ENCODE data around the gene GNA12.
"Not testable (repeated sequence)": the region's sequence is repeated elsewhere in the genome, so short reads cannot be mapped to it uniquely, and the experiment has no call there.

The GNA12 gene

DNA sequence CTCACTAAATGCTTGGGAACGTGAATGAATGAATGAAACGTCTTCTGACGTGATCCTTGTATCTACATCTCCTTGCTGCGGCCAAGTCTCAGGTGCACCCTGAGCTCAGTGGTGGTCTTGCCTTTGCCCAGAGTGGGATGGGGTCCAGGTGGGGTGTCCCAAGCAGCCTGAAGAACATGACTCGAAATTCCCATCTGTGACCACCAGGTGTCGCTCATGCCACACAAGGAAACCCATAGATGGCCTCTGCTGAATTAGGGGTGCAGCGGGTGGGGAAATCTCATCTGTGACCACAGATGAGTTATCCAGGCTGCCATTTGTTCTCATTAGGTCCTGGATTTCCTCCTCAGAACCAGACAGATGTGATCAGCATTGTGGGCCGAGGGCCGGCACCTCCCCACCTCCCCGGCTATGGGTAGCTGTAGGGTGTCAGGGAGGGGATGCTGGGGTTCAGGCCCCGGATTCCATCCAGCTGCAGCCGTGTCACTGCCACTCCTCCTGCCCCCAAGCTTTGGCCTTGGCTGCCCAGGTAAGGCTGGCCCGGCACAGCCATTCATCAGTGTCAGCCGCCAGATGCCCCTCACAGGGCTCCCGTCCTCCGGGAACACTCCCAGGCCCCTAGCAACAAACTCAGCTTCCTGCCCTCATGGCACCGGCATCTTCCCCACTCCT is 21.0 kb upstream of the GNA12 start:
- DNase-seq (ENCODE audit: low read depth): peak; percentile 64

DNA sequence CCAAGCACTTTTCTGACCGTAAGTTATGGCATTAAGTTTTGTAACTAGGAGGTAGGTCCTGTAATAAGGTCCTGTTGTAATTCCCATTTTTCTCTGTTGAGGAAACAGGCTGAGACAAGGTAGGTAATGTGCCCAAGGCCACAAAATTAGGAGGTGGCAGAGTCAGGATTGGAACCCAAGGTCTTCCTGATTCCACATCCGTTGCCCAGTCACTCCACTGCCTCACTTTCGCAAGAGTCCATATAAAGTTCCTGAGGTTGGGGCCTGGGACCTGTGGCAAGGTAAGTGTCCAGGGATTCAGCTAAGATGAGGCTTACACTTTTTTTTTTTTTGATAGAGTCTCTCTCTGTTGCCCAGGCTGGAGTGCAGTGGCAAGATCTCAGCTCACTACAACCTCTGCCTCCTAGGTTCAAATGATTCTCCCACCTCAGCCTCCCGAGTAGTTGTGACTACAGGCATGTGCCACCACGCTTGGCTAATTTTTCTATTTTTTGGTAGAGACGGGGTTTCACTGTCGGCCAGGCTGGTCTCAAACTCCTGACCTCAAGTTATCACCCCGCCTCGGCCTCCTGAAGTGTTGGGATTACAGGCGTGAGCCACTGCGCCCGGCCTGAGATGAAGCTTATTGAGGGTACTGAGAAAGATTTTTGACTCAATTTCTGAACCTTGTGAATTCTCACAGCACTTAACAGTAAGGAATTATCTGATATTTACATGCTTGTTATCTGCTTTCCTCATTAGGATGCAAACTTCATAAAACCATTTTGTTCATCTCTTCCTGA is 20.3 kb upstream of the GNA12 start:
- DNase-seq (ENCODE audit: low read depth): peak; percentile 40

DNA sequence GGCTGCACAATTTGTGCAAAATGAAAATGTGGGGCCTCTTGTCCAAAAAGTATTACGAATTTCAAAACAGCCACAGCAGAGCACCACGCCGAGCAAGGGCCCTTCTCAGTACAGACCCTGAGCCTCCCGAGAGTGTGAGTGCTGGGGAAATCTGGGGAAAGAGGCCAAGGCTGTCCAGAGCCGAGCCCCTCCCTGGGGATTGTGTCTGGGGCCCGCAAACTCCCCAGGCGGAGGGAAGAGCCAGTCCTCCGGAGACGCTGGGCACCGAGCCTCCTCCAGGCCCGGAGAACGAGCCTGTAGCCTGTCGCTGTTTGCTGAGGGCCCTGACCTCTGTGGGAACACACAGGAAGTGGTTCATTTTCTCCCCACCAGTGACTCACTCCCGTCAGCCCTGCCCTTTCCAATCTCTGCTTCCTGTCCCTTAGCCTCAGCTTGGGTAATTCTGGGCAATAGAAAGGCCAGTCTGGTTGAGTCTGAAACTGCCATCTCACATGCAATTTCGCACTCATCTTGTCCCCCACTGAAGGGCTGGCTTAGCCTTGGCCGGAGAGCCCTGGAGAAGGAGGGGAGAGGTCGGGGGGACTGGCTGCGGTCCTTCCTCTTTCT is 19.5 kb upstream of the GNA12 start:
- peak; percentile 97 for DNase-seq (ENCODE audit: low read depth)

DNA sequence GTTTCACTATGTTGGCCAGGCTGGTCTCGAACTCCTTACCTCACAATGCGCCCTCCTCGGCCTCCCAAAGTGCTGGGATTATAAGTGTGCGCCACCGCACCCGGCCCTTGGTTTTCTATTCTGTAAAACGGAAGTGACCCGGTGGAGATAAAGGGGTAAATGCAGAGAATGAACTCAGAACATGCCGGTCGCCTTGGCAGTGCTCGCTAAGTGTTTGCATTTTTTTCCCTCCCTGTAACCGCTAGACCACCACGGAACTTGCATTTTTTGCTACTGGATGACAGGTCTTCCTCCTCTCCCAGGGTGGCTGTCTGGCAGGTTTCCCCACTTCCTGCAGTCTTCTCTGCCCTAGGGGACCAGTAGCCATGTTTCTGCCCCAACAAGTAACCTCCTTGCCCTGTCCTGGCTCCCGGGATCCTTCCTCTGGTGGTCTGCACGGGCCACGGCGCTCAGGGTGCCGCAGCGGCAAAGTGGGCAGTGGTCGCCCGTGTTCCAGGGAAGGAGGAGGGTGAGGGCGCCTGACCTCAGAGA is 18.8 kb upstream of the GNA12 start:
- peak; percentile 47 for DNase-seq (ENCODE audit: low read depth)

DNA sequence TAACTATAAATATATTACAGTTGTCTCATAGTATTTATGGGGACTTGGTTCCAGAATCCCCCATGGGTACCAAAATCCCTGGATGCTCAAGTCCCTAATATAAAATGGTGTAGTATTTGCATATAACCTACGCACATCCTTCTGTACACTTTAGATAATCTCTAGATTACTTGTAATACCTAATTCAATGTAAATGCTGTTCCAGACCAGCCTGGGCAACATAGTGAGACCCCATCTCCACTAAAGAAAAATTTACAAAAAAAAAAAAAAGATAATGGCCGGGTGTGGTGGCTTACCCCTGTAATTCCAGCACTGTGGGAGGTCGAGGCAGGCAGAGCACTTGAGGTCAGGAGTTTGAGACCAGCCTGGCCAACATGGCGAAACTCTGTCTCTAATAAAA is 17.4 kb upstream of the GNA12 start:
- DNase-seq (ENCODE audit: low read depth): no peak

DNA sequence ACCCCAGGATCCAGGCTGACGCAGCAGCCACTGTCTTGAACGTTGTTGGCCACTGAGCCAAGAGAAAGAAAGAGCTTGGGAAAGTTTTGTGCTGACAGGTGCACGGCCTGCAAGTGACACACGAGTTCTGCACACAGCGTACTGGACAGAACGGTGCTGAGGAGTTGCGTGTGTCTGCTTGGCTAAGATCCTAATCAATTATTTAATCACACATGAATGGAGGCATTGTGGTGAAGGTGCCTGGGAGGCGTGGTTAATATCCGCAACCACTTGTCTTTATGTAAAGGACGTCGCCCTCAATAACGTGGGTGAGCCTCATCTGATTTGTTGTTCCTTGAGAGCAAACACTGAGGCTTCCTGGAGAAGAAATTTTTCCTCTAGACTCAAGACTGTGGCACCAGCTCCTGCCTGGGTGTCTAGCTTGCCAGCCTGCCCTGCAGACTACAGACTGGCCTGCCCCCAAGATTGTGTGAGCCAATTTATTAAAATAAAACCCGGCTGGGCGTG is 16.6 kb upstream of the GNA12 start:
- DNase-seq (ENCODE audit: low read depth): no peak

DNA sequence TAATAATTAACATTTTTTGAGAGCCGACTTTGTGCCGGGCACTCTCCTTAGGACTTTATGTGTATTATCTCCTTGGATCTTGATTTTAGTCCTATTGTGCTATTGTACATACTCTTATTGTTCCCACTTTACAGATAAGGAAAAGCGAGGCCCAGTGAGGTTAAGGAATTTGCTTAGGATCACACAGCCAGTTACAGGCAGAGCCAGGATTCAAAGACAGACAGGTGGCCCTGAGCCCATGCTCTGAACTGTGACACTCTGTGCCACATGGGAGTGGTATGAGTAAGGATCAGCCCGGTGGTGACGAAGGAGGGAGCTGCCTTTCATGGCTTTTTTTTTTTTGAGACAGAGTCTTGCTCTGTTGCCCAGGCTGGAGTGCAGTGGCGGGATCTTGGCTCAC is 15.8 kb upstream of the GNA12 start:
- DNase-seq (ENCODE audit: low read depth): no peak

DNA sequence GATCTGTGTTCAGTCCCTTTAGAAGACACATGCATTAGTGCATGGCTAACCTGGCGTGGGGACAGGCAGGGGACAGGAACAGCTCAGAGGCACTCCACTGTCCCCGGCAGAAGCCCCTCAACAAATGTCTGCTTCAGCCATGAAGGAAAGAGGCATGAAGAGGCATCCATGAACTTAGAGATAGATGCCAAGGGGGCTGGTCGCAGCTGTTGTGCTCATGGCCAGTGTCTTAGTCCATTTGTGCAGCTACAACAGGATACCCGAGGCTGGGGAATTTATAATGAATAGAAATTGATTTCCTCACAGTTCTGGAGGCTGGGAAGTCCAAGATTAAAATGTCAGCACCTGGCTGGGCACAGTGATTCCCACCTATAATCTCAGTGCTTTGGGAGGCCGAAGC is 14.5 kb upstream of the GNA12 start:
- DNase-seq (ENCODE audit: low read depth): no peak

DNA sequence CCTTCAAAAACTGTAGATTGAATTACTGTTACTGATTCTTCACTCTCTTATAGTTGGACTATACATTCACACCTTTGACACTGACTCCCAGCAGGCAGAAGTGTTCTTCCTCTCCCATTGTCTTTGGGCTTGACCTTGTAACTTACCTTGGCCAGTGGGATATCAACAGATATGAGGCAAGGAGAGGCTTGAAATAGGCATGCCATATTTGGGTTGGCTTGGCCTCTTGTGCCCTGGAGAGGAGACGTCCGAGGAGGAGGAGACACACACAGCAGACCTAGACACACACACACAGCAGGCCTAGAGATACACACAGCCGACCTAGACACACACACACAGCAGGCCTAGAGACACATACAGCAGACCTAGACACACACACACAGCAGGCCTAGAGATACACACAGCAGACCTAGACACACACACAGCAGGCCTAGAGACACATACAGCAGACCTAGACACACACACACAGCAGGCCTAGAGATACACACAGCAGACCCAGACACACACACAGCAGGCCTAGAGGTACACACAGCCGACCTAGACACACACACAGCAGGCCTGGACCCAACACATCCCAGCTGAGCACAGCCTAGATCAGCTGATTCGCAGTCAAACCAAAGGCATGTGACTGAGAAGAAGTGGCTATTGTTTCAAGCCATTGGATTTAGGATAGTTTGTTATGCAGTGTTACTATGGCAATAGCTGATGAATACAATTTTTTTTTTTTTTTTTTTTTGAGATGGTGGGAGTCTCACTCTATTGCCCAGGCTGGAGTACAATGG is 12.5 kb upstream of the GNA12 start:
- no peak for DNase-seq (ENCODE audit: low read depth)

DNA sequence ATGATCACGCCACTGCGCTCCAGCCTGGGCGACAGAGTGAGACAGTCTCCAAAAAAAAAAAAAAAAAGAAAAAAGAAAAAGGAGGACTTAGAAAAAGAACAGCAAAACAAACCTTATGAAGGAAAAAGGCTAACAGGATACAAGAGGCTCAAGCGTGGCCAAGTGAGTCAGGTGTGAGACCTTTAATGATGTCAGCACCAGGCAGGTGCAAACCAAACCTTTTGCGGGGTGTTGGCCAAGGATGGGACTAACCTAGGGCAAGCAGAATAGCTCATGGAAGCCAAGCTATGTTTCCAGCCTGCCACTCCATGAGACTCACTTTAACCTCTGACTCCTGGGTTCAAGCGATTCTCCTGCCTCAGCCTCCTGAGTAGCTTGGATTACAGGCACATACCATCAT is 11.3 kb upstream of the GNA12 start:
- no peak for DNase-seq (ENCODE audit: low read depth)

DNA sequence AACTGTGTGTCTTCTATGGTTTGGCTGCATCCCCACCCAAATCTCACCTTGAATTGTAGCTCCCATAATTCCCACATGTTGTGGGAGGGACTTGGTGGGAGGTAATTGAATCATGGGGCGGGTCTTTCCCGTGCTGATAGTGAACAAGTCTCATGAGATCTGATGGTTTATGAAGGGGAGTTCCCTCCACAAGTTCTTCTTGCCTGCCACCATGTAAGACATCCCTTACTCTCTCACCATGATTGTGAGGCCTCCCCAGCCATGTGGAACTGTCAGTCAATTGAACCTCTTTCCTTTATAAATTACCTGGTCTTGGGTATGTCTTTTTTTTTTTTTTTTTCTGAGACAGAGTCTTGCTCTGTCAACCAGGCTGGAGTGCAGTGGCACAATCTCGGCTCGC is 9.4 kb upstream of the GNA12 start:
- not testable (repeated sequence) for DNase-seq (ENCODE audit: low read depth)

DNA sequence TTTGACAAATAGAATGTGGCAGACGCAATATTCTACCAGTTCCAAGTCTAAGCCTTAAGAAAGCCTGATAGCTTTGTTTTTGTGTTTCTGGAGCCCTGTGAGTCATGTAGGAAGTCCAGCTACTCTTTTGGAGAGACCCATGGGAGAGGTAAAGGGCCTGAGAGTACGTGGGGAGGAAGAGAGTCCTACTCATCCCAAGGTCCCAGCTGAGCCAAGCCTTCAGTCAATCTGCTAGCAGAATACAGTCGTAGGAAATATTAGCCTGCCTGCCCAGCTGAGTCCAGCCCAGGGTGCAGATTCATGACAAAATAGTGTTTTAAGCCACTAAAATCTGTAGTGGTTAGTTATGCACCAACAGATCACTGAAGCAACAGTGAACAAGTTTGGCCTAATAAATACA is 9.0 kb upstream of the GNA12 start:
- DNase-seq (ENCODE audit: low read depth): no peak

DNA sequence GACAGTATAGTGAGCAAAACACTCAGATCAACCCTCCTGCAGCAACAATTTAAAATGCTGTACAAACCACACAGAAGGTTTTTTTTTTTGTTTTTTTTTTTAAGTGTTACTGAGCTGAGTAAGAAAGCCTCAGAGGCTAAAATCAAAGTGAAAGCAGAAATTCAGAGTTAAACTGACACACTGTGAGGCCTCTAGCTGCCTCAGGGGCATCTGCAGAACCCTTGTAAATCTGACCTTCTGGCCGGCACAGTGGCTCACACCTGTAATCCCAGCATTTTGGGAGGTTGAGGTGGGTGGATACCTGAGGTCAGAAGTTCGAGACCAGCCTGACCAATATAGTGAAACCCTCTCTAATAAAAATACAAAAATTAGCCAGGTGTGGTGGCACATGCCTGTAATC is 7.4 kb upstream of the GNA12 start:
- no peak for DNase-seq (ENCODE audit: low read depth)

DNA sequence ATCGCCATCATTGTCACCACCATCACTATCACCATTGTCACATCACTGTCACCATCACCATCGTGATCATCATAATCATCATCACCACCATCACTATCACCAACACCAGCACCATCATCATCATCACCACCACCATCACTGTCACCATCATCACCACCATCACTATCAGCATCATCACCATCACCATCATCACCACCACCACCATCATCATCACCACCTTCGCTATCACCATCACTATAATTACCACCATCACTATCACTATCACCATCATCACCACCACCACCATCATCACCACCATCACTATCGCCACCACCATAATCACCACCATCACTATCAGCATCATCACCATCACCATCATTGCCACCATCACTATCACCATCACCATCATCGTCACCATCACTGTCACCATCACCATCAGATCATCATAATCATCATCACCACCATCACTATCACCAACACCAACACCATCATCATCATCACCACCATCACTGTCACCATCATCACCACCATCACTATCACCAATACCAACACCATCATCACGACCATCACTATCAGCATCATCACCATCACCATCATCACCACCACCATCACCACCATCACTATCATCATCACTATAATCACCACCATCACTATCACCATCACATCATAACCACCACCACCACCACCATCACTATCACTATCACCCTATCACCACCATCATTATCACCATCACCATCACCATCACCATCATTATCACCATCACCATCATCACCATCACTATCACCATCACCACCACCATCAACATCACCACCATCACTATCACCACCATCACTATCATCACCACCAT is 6.0 kb upstream of the GNA12 start:
- no peak for DNase-seq (ENCODE audit: low read depth)

DNA sequence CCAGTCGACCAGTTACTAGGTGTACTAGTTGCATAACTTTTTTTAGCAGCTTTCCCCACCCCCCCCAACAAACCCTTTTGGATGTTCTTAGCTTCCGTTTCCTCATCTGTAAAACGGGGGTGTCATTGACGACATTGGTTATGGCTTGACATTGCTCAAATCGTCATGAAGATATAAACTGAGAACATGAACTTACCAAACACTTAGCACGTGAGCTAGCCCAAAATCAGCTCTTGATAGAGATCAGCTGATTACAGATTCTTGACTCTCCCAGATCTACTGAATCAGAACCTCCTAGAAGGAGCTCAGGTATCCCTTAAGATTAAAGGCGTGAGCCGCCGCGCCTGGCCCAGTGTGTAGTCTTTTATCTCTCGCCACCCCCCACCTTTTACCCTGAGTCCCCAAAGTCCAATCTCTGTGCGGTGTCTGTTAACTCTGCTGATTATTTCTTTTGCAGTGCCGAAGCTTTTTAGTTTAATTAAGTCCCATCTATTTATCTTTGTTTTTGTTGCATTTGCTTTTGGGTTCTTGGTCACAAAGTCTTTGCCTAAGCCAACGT is 1.0 kb upstream of the GNA12 start:
- DNase-seq (ENCODE audit: low read depth): no peak

DNA sequence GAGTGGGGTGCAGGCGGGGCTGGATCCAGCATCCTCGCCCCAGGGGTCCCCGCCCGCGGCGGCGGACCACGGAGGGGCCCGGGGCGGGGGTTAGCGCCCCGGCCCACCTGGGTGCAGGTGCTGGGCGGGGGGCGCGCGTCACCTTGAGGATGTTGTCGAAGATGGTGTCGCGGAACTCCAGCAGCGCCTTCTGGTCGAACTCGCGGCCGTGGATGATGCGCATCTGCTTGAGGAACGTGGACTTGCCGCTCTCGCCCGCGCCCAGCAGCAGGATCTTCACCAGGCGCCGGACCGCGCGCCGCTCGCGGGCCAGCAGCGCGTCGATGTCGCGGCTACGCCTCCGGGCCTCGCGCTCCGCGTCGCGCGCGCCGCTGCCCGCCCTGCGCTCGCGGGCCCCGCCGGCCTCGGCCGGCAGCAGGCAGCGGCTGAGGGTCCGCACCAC is 376 bp downstream of the GNA12 start:
- DNase-seq (ENCODE audit: low read depth): no peak

DNA sequence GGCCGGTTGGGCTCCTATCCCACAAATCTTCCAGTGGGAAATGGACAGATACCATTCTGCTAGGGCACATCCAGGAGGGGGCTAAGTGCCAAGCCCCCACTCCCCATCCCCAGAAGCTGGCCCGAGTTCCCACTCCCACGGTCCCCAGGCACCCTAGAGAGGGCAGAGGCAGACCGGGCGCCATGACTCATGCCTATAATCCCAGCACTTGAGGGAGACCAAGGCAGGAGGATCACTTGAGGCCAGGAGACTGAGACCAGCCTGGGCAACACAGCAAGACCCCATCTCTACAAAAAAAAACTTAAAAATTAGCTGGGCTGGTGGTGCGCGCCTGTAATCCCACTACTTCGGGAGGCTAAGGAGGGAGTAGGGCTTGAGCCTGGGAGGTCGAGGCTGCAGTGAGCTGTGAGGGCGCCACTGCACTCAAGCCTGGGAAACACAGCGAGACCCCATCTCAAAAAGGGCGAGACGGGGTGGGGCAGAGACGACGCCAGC is 870 bp downstream of the GNA12 start:
- DNase-seq (ENCODE audit: low read depth): no peak

DNA sequence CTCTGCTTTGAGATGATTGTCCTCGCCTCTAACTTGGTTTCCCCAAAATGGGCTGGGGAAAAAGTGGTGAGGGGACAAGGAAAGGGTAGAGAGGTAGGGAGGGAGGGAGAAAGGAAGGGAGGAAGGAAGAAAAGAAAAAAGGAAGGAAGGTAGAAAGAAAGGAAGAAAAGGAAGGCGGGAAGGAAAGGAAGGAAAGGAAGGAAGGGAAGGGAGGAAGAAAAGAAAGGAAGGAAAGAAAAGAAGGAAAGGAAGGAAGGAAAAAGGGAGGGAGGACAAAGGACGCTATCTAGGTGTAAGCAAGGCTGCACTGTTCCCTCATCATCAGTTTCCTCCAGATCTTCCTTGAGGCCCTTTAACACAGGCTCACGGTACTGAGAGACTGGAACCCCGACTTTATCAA is 2.2 kb downstream of the GNA12 start:
- no peak for DNase-seq (ENCODE audit: low read depth)

DNA sequence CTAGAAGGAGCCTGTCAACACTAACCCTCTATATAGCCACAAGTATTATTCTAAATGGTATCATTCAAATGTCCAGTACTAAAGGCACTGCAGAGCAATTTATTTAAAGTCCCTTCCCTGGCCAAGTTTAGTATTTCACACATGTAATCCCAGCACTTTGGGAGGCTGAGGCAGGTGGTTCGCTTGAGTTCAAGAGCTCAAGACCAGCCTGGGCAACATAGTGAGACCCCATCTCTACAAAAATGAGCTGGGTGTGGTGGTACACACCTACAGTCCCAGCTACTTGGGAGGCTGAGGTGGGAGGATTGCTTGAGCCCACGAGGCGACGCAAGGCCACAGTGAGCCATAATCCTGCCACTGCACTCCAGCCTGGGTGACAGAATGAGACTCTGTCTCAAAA is 3.6 kb downstream of the GNA12 start:
- DNase-seq (ENCODE audit: low read depth): no peak

DNA sequence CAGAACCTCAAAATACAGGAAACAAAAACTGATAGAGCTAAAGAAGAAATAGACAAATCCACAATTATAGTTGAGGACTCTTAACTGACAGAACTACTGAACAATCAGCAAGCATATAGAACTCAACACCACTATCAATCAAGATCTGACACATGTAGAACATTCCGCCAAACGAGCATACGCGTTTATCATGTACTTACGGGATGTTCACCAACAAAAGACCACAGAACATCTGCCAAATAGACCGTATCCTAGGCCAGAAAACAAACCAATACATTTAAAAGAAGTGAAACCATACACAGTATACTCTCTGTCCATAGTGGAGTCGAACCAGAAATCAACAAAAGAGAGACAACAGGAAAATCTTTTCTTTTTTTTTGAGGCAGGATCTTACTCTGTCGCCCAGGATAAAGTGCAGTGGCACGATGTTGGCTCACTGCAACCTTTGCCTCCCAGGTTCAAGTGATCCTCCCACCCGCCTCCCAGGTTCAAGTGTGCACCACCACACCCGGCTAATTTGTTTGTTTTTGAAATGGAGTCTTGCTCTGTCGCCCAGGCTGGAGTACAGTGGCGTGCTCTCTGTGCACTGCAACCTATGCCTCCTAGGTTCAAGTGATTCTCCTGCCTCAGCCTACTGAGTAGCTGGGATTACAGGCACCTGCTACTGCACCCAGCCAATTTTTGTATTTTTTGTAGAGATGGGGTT is 5.1 kb downstream of the GNA12 start:
- DNase-seq (ENCODE audit: low read depth): peak; percentile 39
